OCI-LY3 (cell line): ENCODE data around the gene LRRC4C.

ENCODE experiments used
- CTCF ChIP-seq: fragments of 200-600, 300-600 bp; sonication (generic); IDR thresholded peaks from 2 replicates; pipeline ENCODE4 v1.5.1; 2014; ENCODE audit warnings: antibody characterized with exemption, low read length, low read depth
- EZH2phosphoT487 ChIP-seq: fragments of 200-600 bp; shearing (Covaris generic); IDR thresholded peaks from 2 replicates; pipeline ENCODE4 v1.6.1; 2018; ENCODE audit warnings: antibody characterized with exemption, mixed run types, low read depth

DNA sequence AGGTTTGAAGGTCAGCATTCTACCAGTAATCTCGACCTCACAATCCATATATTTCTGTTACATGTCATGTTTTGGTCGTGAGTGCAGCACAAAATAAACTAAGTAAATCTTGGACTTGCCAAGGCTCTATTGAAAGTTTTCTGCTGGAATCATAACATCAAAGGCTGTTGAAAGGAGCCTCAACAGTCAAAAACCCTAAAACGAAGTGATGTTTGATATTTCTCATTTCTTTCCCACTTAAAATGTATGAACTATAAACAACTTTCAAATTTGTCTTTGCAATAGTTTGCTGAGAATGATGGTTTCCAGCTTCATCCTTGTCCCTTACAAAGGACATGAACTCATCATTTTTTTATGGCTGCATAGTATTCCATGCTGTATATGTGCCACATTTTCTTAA, 1118.5 kb downstream of the LRRC4C start:
- TF ChIP-seq CTCF (no peak), EZH2phosphoT487 (no peak)
